ENCODE results near the gene KCTD15.

DNA sequence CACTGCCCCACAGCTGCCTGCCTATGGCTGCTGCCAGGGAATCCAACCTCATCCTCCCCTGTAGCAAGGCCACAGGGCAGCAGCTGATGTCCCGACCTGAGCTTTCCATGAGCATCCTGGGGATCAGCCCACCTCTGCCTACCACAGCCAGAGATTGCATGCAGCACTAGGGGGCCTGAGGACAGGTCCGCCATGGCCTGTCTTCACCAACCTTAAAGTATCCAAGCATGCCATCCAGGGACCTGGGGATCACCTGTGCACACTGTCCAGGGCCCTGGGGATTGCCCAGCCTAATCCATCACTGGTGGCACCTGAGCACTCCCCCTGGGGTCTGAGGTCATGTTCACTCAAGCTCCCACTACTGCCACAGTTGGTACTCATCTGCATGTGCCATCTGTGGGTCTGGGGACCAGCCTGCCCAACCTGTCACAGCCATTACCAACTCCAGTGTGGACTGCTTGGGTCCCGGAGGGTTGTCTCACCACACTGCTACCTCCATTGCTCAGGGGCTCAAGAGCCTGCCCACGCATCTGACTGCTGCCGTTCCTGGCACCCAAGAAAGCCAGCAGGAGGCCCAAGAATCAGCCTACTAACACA is 53.0 kb downstream of the KCTD15 start:
- TF ChIP-seq, protein P1, sequence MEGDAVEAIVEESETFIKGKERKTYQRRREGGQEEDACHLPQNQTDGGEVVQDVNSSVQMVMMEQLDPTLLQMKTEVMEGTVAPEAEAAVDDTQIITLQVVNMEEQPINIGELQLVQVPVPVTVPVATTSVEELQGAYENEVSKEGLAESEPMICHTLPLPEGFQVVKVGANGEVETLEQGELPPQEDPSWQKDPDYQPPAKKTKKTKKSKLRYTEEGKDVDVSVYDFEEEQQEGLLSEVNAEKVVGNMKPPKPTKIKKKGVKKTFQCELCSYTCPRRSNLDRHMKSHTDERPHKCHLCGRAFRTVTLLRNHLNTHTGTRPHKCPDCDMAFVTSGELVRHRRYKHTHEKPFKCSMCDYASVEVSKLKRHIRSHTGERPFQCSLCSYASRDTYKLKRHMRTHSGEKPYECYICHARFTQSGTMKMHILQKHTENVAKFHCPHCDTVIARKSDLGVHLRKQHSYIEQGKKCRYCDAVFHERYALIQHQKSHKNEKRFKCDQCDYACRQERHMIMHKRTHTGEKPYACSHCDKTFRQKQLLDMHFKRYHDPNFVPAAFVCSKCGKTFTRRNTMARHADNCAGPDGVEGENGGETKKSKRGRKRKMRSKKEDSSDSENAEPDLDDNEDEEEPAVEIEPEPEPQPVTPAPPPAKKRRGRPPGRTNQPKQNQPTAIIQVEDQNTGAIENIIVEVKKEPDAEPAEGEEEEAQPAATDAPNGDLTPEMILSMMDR (IDR thresholded peaks at IDR 0.05) = no peak
- no peak for TF ChIP-seq ZFX (IDR thresholded peaks at IDR 0.05; ENCODE audit: borderline replicate concordance)
